ENCODE results near the gene HOXA6. TPM values are rescaled to one million over a fixed set of nuclear protein-coding genes. Genes with fewer than 3 reads are reported as not detected.

Gene HOXA6
- total RNA-seq, 1 donor from 2014 or later, result not detected

- DNase-seq (ENCODE audit: low spot score in 2 of 2) (peak in 1 of 2 donors; percentile 42), FAIRE-seq (no peak)
Measured at GRCh38 chr7:27141923-27142579, 5.5 kb downstream of the HOXA6 start.

GRCh38 chr7:27141137-27141922, 6.2 kb downstream of the HOXA6 start:
- DNase-seq (ENCODE audit: low spot score in 2 of 2), result no peak
- FAIRE-seq, result no peak

- DNase-seq (ENCODE audit: low spot score in 2 of 2), result no peak
- no peak for FAIRE-seq
Measured at GRCh38 chr7:27140126-27140857, 7.3 kb downstream of the HOXA6 start.

GRCh38 chr7:27139334-27140125, 8.0 kb downstream of the HOXA6 start:
- no peak for DNase-seq (ENCODE audit: low spot score in 2 of 2)
- FAIRE-seq, result no peak

GRCh38 chr7:27138985-27139333, 8.6 kb downstream of the HOXA6 start:
- DNase-seq (ENCODE audit: low spot score in 2 of 2), result no peak
- FAIRE-seq, result no peak

- no peak for DNase-seq (ENCODE audit: low spot score in 2 of 2)
- FAIRE-seq, result no peak
Measured at GRCh38 chr7:27138472-27138871, 9.1 kb downstream of the HOXA6 start.

- FAIRE-seq, result no peak
Measured at GRCh38 chr7:27137640-27138315, 9.8 kb downstream of the HOXA6 start.

GRCh38 chr7:27134392-27134791, 13.2 kb downstream of the HOXA6 start:
- FAIRE-seq (no peak), DNase-seq (ENCODE audit: low spot score in 2 of 2) (no peak)

More at GRCh38 chr7:27137640-27138315, 9.8 kb downstream of the HOXA6 start:
- no peak for DNase-seq (ENCODE audit: low spot score in 2 of 2)

- FAIRE-seq, result no peak
- no peak for DNase-seq (ENCODE audit: low spot score in 2 of 2)
Measured at GRCh38 chr7:27133409-27134231, 14.0 kb downstream of the HOXA6 start.

- no peak for FAIRE-seq
- no peak for DNase-seq (ENCODE audit: low spot score in 2 of 2)
Measured at GRCh38 chr7:27132978-27133377, 14.6 kb downstream of the HOXA6 start.

- no peak for DNase-seq (ENCODE audit: low spot score in 2 of 2)
- no peak for FAIRE-seq
Measured at GRCh38 chr7:27132214-27132613, 15.4 kb downstream of the HOXA6 start.

GRCh38 chr7:27131390-27131819, 16.2 kb downstream of the HOXA6 start:
- DNase-seq (ENCODE audit: low spot score in 2 of 2) (no peak), FAIRE-seq (no peak)

- no peak for FAIRE-seq
Measured at GRCh38 chr7:27130540-27131389, 16.8 kb downstream of the HOXA6 start, which contains the start of gene HOXA4. Gene HOXA4, minus strand, starts transcription at chr7:27130757. Its CDS starts 24 bp downstream, at chr7:27130733.

GRCh38 chr7:27129729-27130539, 17.6 kb downstream of the HOXA6 start:
- no peak for DNase-seq (ENCODE audit: low spot score in 2 of 2)

More at GRCh38 chr7:27130540-27131389, 16.8 kb downstream of the HOXA6 start, which contains the start of gene HOXA4:
- DNase-seq (ENCODE audit: low spot score in 2 of 2), result no peak

GRCh38 chr7:27128776-27129728, 18.5 kb downstream of the HOXA6 start:
- no peak for FAIRE-seq
- DNase-seq (ENCODE audit: low spot score in 2 of 2), result no peak

More at GRCh38 chr7:27129729-27130539, 17.6 kb downstream of the HOXA6 start:
- FAIRE-seq, result no peak

- DNase-seq (ENCODE audit: low spot score in 2 of 2) (no peak), FAIRE-seq (no peak)
Measured at GRCh38 chr7:27128034-27128433, 19.5 kb downstream of the HOXA6 start.

Measured in frontal cortex (tissue), 4 donors.